DND-41 (cell line): ENCODE data around the gene SLC28A3.

ENCODE experiments used
- EZH2 ChIP-seq: IDR thresholded peaks from 3 replicates; pipeline ENCODE4 v1.6.1; 2012; ENCODE audit warnings: borderline replicate concordance, low read depth, mild to moderate bottlenecking, moderate library complexity, low read length, inconsistent platforms; ENCODE audit not compliant: severe bottlenecking
- TF ChIP-seq, protein P1 (sequence below): IDR thresholded peaks from 2 replicates; pipeline ENCODE4 v1.5.1; 2012; ENCODE audit warnings: borderline replicate concordance, low read length, moderate library complexity, mild to moderate bottlenecking; ENCODE audit not compliant: poor library complexity, severe bottlenecking; ENCODE audit errors: extremely low read depth

DNA sequence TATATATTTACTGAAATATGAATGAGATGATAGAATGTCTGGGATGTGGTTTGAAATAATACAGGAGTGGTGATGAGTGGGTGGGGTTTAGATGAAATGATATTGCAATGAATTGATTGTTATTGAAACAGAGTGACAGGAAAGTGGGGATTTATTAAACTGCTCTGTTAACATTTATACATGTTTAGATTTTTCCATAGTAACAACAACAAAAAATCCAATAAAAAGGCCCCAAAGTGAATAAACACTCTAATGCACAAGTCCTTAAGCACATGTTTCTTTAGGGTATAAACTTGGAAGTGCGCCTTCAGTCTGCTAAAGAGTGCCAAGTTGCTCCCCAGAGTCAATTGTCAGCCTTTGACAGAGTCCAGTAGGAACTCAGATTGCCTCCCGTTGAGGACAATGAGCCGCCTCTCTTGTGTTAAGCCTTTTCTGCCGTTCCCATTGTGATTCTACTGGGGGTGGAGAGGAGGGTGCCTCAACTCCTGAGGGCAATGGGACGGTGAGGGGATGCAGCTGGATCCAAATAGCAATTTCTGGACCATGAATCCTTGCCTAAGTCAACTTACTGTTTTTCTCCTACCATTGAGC, 112.3 kb downstream of the SLC28A3 start:
- TF ChIP-seq EZH2 = no peak
- TF ChIP-seq, protein P1, sequence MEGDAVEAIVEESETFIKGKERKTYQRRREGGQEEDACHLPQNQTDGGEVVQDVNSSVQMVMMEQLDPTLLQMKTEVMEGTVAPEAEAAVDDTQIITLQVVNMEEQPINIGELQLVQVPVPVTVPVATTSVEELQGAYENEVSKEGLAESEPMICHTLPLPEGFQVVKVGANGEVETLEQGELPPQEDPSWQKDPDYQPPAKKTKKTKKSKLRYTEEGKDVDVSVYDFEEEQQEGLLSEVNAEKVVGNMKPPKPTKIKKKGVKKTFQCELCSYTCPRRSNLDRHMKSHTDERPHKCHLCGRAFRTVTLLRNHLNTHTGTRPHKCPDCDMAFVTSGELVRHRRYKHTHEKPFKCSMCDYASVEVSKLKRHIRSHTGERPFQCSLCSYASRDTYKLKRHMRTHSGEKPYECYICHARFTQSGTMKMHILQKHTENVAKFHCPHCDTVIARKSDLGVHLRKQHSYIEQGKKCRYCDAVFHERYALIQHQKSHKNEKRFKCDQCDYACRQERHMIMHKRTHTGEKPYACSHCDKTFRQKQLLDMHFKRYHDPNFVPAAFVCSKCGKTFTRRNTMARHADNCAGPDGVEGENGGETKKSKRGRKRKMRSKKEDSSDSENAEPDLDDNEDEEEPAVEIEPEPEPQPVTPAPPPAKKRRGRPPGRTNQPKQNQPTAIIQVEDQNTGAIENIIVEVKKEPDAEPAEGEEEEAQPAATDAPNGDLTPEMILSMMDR = no peak
